Gastrocnemius medialis (tissue), 4 donors: ENCODE results near the gene KRTAP4-12.
"Not testable (repeated sequence)": the region's sequence is repeated elsewhere in the genome, so short reads cannot be mapped to it uniquely, and the experiment has no call there.

Experiments used
- POLR2A ChIP-seq, 2 donors: fragments of 450-650 bp; IDR thresholded peaks; one replicate each; pipeline ENCODE4 v1.6.1; 2017; ENCODE audit warnings: antibody characterized with exemption in 2 of 2, mild to moderate bottlenecking in 2 of 2, moderate library complexity in 2 of 2
- TF ChIP-seq, protein P1 (sequence below), 5 experiments: fragments of 450-650 bp in 3 of 5; fragments of 200-600 bp in 2 of 5; sonication (generic) in 2 of 5; IDR thresholded peaks in 4 of 5; conservative IDR thresholded peaks in 1 of 5; 1 replicate in 4 of 5; 2 replicates in 1 of 5; pipeline ENCODE4 v1.5.1; 2016 to 2019; ENCODE audit warnings: antibody characterized with exemption in 5 of 5, mild to moderate bottlenecking in 3 of 5, moderate library complexity in 3 of 5

DNA sequence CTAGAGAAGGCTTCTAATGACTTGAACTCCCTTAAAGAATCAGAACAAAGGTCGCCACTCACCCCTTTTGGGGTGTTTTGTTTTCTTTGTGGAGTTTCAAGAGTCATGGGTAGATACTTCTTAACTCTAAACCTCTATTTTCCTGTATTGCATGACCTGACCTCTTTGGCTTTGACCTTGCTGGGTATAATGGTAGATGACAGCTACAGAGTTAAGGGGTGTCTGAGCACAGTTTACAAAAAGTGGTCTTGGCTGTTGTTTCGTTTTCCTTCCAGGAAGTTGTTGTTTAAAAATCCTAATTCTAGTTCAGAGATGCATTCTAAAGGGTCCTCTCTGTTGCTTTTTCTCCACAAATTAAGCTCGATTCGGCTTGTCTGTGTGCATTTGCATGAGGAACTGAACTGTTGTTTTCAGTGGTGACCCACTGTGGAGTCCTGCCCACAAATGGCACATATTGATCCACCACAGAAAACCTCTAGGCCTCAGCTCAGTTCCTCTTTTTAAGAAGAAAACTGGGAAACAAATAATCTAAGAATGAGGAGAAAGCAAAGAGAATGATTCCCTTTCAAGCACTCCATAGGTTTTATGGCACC, 35.1 kb downstream of the KRTAP4-12 start:
- TF ChIP-seq, protein P1, sequence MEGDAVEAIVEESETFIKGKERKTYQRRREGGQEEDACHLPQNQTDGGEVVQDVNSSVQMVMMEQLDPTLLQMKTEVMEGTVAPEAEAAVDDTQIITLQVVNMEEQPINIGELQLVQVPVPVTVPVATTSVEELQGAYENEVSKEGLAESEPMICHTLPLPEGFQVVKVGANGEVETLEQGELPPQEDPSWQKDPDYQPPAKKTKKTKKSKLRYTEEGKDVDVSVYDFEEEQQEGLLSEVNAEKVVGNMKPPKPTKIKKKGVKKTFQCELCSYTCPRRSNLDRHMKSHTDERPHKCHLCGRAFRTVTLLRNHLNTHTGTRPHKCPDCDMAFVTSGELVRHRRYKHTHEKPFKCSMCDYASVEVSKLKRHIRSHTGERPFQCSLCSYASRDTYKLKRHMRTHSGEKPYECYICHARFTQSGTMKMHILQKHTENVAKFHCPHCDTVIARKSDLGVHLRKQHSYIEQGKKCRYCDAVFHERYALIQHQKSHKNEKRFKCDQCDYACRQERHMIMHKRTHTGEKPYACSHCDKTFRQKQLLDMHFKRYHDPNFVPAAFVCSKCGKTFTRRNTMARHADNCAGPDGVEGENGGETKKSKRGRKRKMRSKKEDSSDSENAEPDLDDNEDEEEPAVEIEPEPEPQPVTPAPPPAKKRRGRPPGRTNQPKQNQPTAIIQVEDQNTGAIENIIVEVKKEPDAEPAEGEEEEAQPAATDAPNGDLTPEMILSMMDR (IDR thresholded peaks at IDR 0.05 in 4 of 5, conservative IDR thresholded peaks at IDR 0.05 in 1 of 5): not testable (repeated sequence)
- TF ChIP-seq POLR2A (IDR thresholded peaks at IDR 0.05): not testable (repeated sequence)
